Fibroblast of mammary gland (primary cell): ENCODE results near the gene MAP3K20.
A peak's percentile ranks its signal among the peaks of the same experiment; 100 is the strongest.

ENCODE experiments used
- DNase-seq: peaks from one replicate; pipeline ENCODE4 v3.0.0-alpha.2; 2010; ENCODE audit warnings: low read depth
- H3K4me3 ChIP-seq: 2 replicates; pipeline ENCODE4 v1.5.1; 2011; ENCODE audit warnings: low read depth, mild to moderate bottlenecking, low read length, moderate library complexity; ENCODE audit not compliant: control insufficient read depth
- TF ChIP-seq, protein P1 (sequence below): conservative IDR thresholded peaks from 2 replicates; pipeline ENCODE4 v1.5.1; 2011; ENCODE audit warnings: low read depth, low read length, inconsistent platforms; ENCODE audit not compliant: control insufficient read depth, insufficient read depth

The MAP3K20 gene

DNA sequence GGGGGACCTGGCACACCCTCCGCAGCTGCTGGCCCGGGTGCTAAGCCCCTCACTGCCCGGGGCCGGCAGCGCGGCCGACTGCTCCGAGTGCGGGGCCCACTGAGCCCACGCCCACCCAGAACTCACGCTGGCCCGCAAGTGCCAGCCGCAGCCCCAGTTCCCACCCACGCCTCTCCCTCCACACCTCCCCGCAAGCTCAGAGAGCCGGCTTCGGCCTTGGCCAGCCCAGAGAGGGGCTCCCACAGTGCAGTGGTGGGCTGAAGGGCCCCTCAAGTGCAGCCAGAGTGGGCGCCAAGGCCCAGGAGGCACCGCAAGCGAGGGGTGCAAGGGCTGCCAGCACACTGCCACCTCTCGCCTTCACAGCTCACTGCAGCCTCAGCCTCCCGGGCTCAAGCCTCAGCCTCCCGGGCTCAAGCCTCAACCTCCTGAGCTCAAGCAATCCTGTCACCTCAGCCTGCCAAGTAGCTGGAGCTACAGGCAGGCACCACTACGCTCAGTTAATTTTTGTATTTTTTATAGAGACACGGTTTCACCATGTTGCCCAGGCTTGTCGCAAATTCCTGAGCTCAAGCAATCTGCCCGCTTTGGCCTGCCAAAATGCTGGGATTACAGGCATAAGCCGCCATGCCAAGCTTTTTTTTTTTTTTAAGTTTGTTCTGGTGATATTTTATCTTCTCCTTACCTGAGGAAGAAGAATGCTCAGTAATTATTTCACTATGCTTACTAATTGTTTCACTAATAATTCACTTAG, 207.3 kb downstream of the MAP3K20 start:
- no peak overlapping the region for H3K4me3 ChIP-seq
- DNase-seq: no peak
- TF ChIP-seq, protein P1, sequence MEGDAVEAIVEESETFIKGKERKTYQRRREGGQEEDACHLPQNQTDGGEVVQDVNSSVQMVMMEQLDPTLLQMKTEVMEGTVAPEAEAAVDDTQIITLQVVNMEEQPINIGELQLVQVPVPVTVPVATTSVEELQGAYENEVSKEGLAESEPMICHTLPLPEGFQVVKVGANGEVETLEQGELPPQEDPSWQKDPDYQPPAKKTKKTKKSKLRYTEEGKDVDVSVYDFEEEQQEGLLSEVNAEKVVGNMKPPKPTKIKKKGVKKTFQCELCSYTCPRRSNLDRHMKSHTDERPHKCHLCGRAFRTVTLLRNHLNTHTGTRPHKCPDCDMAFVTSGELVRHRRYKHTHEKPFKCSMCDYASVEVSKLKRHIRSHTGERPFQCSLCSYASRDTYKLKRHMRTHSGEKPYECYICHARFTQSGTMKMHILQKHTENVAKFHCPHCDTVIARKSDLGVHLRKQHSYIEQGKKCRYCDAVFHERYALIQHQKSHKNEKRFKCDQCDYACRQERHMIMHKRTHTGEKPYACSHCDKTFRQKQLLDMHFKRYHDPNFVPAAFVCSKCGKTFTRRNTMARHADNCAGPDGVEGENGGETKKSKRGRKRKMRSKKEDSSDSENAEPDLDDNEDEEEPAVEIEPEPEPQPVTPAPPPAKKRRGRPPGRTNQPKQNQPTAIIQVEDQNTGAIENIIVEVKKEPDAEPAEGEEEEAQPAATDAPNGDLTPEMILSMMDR: no peak

GRCh38 chr2:173286153-173286809, 210.6 kb downstream of the MAP3K20 start:
- DNase-seq: no peak
- TF ChIP-seq, protein P1: no peak
- no peak overlapping the region for H3K4me3 ChIP-seq

- no peak for DNase-seq
- no peak overlapping the region for H3K4me3 ChIP-seq
- TF ChIP-seq, protein P1: no peak
Measured at GRCh38 chr2:173287594-173287993, 211.9 kb downstream of the MAP3K20 start.

DNA sequence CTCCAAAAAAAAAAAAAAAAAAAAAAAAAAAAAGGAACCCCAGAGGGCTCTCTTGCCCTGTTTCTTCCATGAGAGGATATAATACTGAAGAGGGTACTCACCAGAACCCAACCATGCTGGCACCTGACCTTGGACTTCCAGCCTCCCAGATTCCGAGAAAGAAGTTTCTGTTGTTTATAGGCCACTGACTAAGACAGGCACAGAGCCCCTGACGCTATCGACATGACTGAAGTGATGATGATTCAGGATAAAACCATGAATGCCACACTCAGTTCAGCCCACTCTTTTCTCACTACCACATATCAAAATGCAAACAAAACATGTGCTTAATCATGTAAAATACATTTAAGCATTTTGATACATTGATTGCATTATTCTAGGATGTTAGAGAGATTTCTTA, 212.9 kb downstream of the MAP3K20 start:
- peak; percentile 64 for DNase-seq
- TF ChIP-seq, protein P1: no peak
- H3K4me3 ChIP-seq: no peak overlapping the region

GRCh38 chr2:173290046-173290445, 214.4 kb downstream of the MAP3K20 start:
- DNase-seq: no peak
- TF ChIP-seq, protein P1: no peak
- H3K4me3 ChIP-seq: no peak overlapping the region

- H3K4me3 ChIP-seq: no peak overlapping the region
- TF ChIP-seq, protein P1: no peak
- no peak for DNase-seq
Measured at GRCh38 chr2:173290518-173290917, 214.9 kb downstream of the MAP3K20 start.
